Measurements from ENCODE around the gene HSPBAP1.

- TF ChIP-seq, protein P1, sequence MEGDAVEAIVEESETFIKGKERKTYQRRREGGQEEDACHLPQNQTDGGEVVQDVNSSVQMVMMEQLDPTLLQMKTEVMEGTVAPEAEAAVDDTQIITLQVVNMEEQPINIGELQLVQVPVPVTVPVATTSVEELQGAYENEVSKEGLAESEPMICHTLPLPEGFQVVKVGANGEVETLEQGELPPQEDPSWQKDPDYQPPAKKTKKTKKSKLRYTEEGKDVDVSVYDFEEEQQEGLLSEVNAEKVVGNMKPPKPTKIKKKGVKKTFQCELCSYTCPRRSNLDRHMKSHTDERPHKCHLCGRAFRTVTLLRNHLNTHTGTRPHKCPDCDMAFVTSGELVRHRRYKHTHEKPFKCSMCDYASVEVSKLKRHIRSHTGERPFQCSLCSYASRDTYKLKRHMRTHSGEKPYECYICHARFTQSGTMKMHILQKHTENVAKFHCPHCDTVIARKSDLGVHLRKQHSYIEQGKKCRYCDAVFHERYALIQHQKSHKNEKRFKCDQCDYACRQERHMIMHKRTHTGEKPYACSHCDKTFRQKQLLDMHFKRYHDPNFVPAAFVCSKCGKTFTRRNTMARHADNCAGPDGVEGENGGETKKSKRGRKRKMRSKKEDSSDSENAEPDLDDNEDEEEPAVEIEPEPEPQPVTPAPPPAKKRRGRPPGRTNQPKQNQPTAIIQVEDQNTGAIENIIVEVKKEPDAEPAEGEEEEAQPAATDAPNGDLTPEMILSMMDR (IDR thresholded peaks at IDR 0.05; ENCODE audit: insufficient read depth, low read length, poor library complexity, severe bottlenecking) = no peak
- no peak for TF ChIP-seq EZH2phosphoT487 (conservative IDR thresholded peaks at IDR 0.05; ENCODE audit: low read length)
Observed at GRCh38 chr3:122760453-122761271, 33.0 kb downstream of the HSPBAP1 start.
